HepG2 (cell line): Measurements from ENCODE around the gene NCOA5. TPM values are rescaled to one million over a fixed set of nuclear protein-coding genes. Genes with fewer than 3 reads are reported as not detected.

Experiments used
- ATAC-seq: fragments of 200-7000 bp; cut with Tn5 transposase; 3 replicates; pipeline ENCODE4 v1.9.1; 2020; ENCODE audit warnings: mild to moderate bottlenecking, moderate library complexity
- BruUV-seq: library from RNA; stranded (reverse); fragments of 400-500 nt; replicated peaks from 2 replicates; lab custom pipeline; 2021; lab: Mats Ljungman, UMichigan
- CTCF ChIA-PET: fragments of 300-600 bp; formaldehyde crosslinking; extraction: SDS; loops from one replicate; lab custom pipeline; 2021; ENCODE audit warnings: low total read pairs, inconsistent platforms, low intra/inter-chr PET ratio; lab: Yijun Ruan, JAX
- POLR2A ChIA-PET: fragments of 350-600 bp; sonication (Branson Sonifier 250); formaldehyde crosslinking; loops from one replicate; lab custom pipeline; 2020; ENCODE audit warnings: antibody characterized with exemption, inconsistent platforms; lab: Yijun Ruan, JAX
- DNase-seq: peaks from one replicate; pipeline ENCODE4 v3.0.0-alpha.2; 2015; ENCODE audit warnings: low spot score
- FAIRE-seq: peaks from 3 replicates; lab custom pipeline; 2011; peaks lifted over from hg19 to GRCh38; lab: Jason Lieb, UNC
- H2AFZ ChIP-seq: one replicate; pipeline ENCODE4 v1.6.1; 2011; ENCODE audit warnings: low read length, inconsistent platforms
- H3K27ac ChIP-seq: fragments of 300-600 bp; 3 replicates; pipeline ENCODE4 v1.8.0; 2011; ENCODE audit warnings: mixed run types, mild to moderate bottlenecking, mixed read lengths, low read length, inconsistent platforms; ENCODE audit not compliant: insufficient read depth; ENCODE audit errors: extremely low read length
- H3K27me3 ChIP-seq, 2 experiments: fragments of 200-600 bp in 1 of 2; 2 replicates in 1 of 2; 3 replicates in 1 of 2; pipeline versions ENCODE4 v1.6.0 to v1.8.0; 2011; ENCODE audit warnings: low read length in 2 of 2, mild to moderate bottlenecking in 2 of 2, moderate library complexity in 2 of 2, inconsistent platforms in 1 of 2; ENCODE audit not compliant: insufficient read depth in 2 of 2, control insufficient read depth in 1 of 2
- H3K36me3 ChIP-seq, 2 experiments: fragments of 200-600 bp in 1 of 2; replicated peaks in 1 of 2; 2 replicates in 1 of 2; 3 replicates in 1 of 2; pipeline versions ENCODE4 v1.5.1 to v1.8.0; 2011; ENCODE audit warnings: low read length in 2 of 2, inconsistent platforms in 1 of 2; ENCODE audit not compliant: insufficient read depth in 2 of 2, control insufficient read depth in 1 of 2
- H3K4me1 ChIP-seq: 2 replicates; pipeline ENCODE4 v1.5.1; 2012; ENCODE audit warnings: low read length, inconsistent platforms; ENCODE audit not compliant: insufficient read depth
- H3K4me2 ChIP-seq: 2 replicates; pipeline ENCODE4 v1.6.0; 2011; ENCODE audit warnings: low read depth, low read length, inconsistent platforms
- H3K4me3 ChIP-seq, 3 experiments: fragments of 200-600 bp in 1 of 3; sonication (generic), shearing (Covaris generic) in 1 of 3; replicated peaks in 1 of 3; 2 replicates each; pipeline ENCODE4 v1.5.1; 2011 to 2016; ENCODE audit warnings: low read length in 3 of 3, inconsistent platforms in 2 of 3, low read depth in 2 of 3, mild to moderate bottlenecking in 2 of 3, control low read depth in 1 of 3, mixed read lengths in 1 of 3; ENCODE audit not compliant: insufficient read depth in 1 of 3
- H3K79me2 ChIP-seq: one replicate; pipeline ENCODE4 v1.6.1; 2011; ENCODE audit warnings: low read length, inconsistent platforms; ENCODE audit not compliant: insufficient read depth
- H3K9ac ChIP-seq: 2 replicates; pipeline ENCODE4 v1.6.0; 2011; ENCODE audit warnings: mild to moderate bottlenecking, low read depth, low read length, inconsistent platforms; ENCODE audit not compliant: insufficient read depth
- H3K9me3 ChIP-seq: 2 replicates; pipeline ENCODE4 v1.5.1; 2012; ENCODE audit warnings: mild to moderate bottlenecking, low read length
- H4K20me1 ChIP-seq: 2 replicates; pipeline ENCODE4 v1.6.0; 2011; ENCODE audit warnings: inconsistent platforms, mild to moderate bottlenecking, low read length, moderate library complexity; ENCODE audit not compliant: insufficient read depth
- FOSL1 ChIP-seq: sonication (generic); formaldehyde crosslinking; IDR thresholded peaks from 2 replicates; pipeline ENCODE4 v1.9.0; 2021; ENCODE audit warnings: missing genetic modification reagents, borderline replicate concordance
- NONO ChIP-seq, 2 experiments: fragments of 450-650 bp in 1 of 2; sonication (generic) in 1 of 2; formaldehyde crosslinking in 1 of 2; IDR thresholded peaks in 1 of 2; conservative IDR thresholded peaks in 1 of 2; 2 replicates each; pipeline versions ENCODE4 v1.6.1 to v1.8.0; 2017 to 2022; ENCODE audit warnings: mild to moderate bottlenecking in 1 of 2, missing genetic modification reagents in 1 of 2, moderate library complexity in 1 of 2
- POLR2AphosphoS2 ChIP-seq: IDR thresholded peaks from 2 replicates; pipeline ENCODE4 v1.6.1; 2011; ENCODE audit warnings: low read depth, low read length, improper control_type of control experiment
- PRDM15 ChIP-seq: sonication (generic); formaldehyde crosslinking; IDR thresholded peaks from 2 replicates; pipeline ENCODE4 v1.4.0; 2020; ENCODE audit warnings: missing genetic modification reagents
- YEATS2 ChIP-seq: sonication (generic); formaldehyde crosslinking; IDR thresholded peaks from 2 replicates; pipeline ENCODE4 v1.4.0; 2020; ENCODE audit warnings: missing genetic modification reagents, borderline replicate concordance
- ZNF335 ChIP-seq: sonication (generic); formaldehyde crosslinking; IDR thresholded peaks from 2 replicates; pipeline ENCODE4 v1.4.0; 2020; ENCODE audit warnings: missing genetic modification reagents
- ZNF598 ChIP-seq: sonication (generic); formaldehyde crosslinking; IDR thresholded peaks from 2 replicates; pipeline ENCODE4 v1.5.1; 2020; ENCODE audit warnings: mild to moderate bottlenecking, missing genetic modification reagents, borderline replicate concordance
- ZNF724P ChIP-seq: sonication (generic); formaldehyde crosslinking; IDR thresholded peaks from 2 replicates; pipeline ENCODE4 v1.8.0; 2022; ENCODE audit warnings: missing genetic modification reagents, borderline replicate concordance
- WGBS: methylation state at CpG from one replicate; pipeline ENCODE4 v1.1.6; 2017; ENCODE audit warnings: low lambda C conversion rate; 5-methylcytosine and 5-hydroxymethylcytosine counted together
- in situ Hi-C: cut with HindIII; loops from 2 replicates; pipeline ENCODE4 v1.10.0; 2017; ENCODE audit warnings: low pct_unique_long_range_greater_than_20kb; ENCODE audit not compliant: extremely low pct_ligation_motif_present
- intact Hi-C: fragments of 100-400 bp; cut with micrococcal nuclease; formaldehyde crosslinking; loops from one replicate; pipeline ENCODE4 v1.10.0; 2022; ENCODE audit not compliant: unreplicated experiment
- polyA plus RNA-seq, 8 experiments: library from polyadenylated mRNA; depleted of rRNA in 3 of 8; stranded (reverse) in 7 of 8; unstranded in 1 of 8; fragments of >200 nt; fragmentation: Illumina TruSeq in 4 of 8; extraction: Trizol in 4 of 8; gene quantifications; 2 replicates each; pipeline versions ENCODE4 v1.2.1 to v1.2.3, GENCODE V29; 2011 to 2016; ENCODE audit warnings: low read depth in 4 of 8, missing spikeins in 1 of 8, mixed read lengths in 1 of 8; ENCODE audit not compliant: insufficient read depth in 1 of 8
- total RNA-seq, 5 experiments: library from RNA; depleted of rRNA; stranded (reverse); fragments of >200 nt; fragmentation: Illumina TruSeq; extraction: Trizol; gene quantifications; 2 replicates each; pipeline ENCODE4 v1.2.3, GENCODE V29; 2016; ENCODE audit warnings: low read depth in 1 of 5
- TF ChIP-seq, protein P1 (sequence below): sonication (generic); formaldehyde crosslinking; IDR thresholded peaks from 2 replicates; pipeline ENCODE4 v1.9.0; 2021; ENCODE audit warnings: missing genetic modification reagents, borderline replicate concordance

The NCOA5 gene
- total and polyA plus RNA-seq, 2 of the 13 experiments (the other 11 are each of a cell fraction or from before 2014, with no cell fraction given), result 16.5 to 28.4 TPM

- Histone ChIP-seq H3K27ac (no peak overlapping the region), H3K27me3 (no peaks in the 10 kb centered on the region), H2AFZ (no peak overlapping the region), H3K36me3 (peaks cover 20 to 67% of the 10 kb centered on the region in 2 experiments), H3K4me1 (no peaks in the 10 kb centered on the region), H3K4me2 (no peak overlapping the region), H3K79me2 (no peaks in the 10 kb centered on the region), H3K9me3 (no peaks in the 10 kb centered on the region)
- DNase-seq, result no peak
- POLR2A ChIA-PET, result no interaction called here
- BruUV-seq, result no TSS peak
- WGBS, result 98% methylated on average over 3 of the region's 3 CpGs
- no peak for TF ChIP-seq ZNF598 (CRISPR knock-in tag)
- no peak for TF ChIP-seq ZNF724P (CRISPR knock-in tag)
- peak; percentile 79; the same call in 1 of the 2 replicates for TF ChIP-seq PRDM15 (CRISPR knock-in tag)
- 0 out of 2 replicates have a peak, but pooled peaks have one; percentile 32 for TF ChIP-seq POLR2AphosphoS2
- TF ChIP-seq NONO (IDR thresholded peaks at IDR 0.05), result no peak
- TF ChIP-seq NONO (CRISPR knock-in tag; conservative IDR thresholded peaks at IDR 0.05), result no peak
- TF ChIP-seq, protein P1, sequence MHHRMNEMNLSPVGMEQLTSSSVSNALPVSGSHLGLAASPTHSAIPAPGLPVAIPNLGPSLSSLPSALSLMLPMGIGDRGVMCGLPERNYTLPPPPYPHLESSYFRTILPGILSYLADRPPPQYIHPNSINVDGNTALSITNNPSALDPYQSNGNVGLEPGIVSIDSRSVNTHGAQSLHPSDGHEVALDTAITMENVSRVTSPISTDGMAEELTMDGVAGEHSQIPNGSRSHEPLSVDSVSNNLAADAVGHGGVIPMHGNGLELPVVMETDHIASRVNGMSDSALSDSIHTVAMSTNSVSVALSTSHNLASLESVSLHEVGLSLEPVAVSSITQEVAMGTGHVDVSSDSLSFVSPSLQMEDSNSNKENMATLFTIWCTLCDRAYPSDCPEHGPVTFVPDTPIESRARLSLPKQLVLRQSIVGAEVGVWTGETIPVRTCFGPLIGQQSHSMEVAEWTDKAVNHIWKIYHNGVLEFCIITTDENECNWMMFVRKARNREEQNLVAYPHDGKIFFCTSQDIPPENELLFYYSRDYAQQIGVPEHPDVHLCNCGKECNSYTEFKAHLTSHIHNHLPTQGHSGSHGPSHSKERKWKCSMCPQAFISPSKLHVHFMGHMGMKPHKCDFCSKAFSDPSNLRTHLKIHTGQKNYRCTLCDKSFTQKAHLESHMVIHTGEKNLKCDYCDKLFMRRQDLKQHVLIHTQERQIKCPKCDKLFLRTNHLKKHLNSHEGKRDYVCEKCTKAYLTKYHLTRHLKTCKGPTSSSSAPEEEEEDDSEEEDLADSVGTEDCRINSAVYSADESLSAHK (CRISPR knock-in tag), result no peak
- TF ChIP-seq FOSL1 (CRISPR knock-in tag), result no peak
- TF ChIP-seq YEATS2 (CRISPR knock-in tag), result no peak
- no peak for TF ChIP-seq ZNF335 (CRISPR knock-in tag)
- TF ChIP-seq, all 625 proteins: peak for 2
- Histone ChIP-seq H4K20me1 (no peaks in the 10 kb centered on the region), H3K9ac (no peak overlapping the region), H3K4me3 (no peak overlapping the region)
- FAIRE-seq (no peak), ATAC-seq (no peak)
- CTCF ChIA-PET, result no interaction called here
- intact Hi-C loops, result no loop called here
- in situ Hi-C loops, result no loop called here
Measured at GRCh38 chr20:46071573-46071972, 18.2 kb downstream of the NCOA5 start.
